CD14-positive monocyte (primary cell): Measurements from ENCODE around the gene OXLD1. TPM values are rescaled to one million over a fixed set of nuclear protein-coding genes. Genes with fewer than 3 reads are reported as not detected.

ENCODE experiments used
- DNase-seq, 3 donors: peaks; one replicate each; pipeline ENCODE4 v3.0.0-alpha.2; 2011 to 2022
- H2AFZ ChIP-seq: 2 replicates; pipeline ENCODE4 v1.6.0; 2012; ENCODE audit warnings: mild to moderate bottlenecking, low read depth, low read length, inconsistent platforms; ENCODE audit not compliant: insufficient read depth, poor library complexity, severe bottlenecking
- H3K27ac ChIP-seq, 2 donors: 1 replicate in 1 of 2; 2 replicates in 1 of 2; pipeline ENCODE4 v1.5.1; 2012 to 2013; ENCODE audit warnings: low read length in 2 of 2, control low read depth in 1 of 2, inconsistent platforms in 1 of 2, low read depth in 1 of 2, mild to moderate bottlenecking in 1 of 2
- H3K27me3 ChIP-seq, 2 donors: one replicate each; pipeline versions ENCODE4 v1.6.0 to v1.6.1; 2011 to 2013; ENCODE audit warnings: low read length in 2 of 2; ENCODE audit not compliant: control insufficient read depth in 2 of 2, insufficient read depth in 2 of 2
- H3K36me3 ChIP-seq, 2 donors: replicated peaks in 1 of 2; 1 replicate in 1 of 2; 2 replicates in 1 of 2; pipeline versions ENCODE4 v1.5.1 to v1.6.1; 2012 to 2013; ENCODE audit warnings: low read length in 2 of 2, control low read depth in 1 of 2, inconsistent platforms in 1 of 2, mild to moderate bottlenecking in 1 of 2; ENCODE audit not compliant: insufficient read depth in 2 of 2, control insufficient read depth in 1 of 2
- H3K4me1 ChIP-seq, 2 donors: 1 replicate in 1 of 2; 2 replicates in 1 of 2; pipeline versions ENCODE4 v1.5.1 to v1.6.1; 2012 to 2013; ENCODE audit warnings: low read length in 2 of 2, control low read depth in 1 of 2, inconsistent platforms in 1 of 2, mild to moderate bottlenecking in 1 of 2, moderate library complexity in 1 of 2; ENCODE audit not compliant: insufficient read depth in 2 of 2, control insufficient read depth in 1 of 2
- H3K4me2 ChIP-seq: replicated peaks from 2 replicates; pipeline ENCODE3; 2012; ENCODE audit warnings: low read length, moderate library complexity, mild to moderate bottlenecking; ENCODE audit not compliant: poor library complexity, severe bottlenecking; ENCODE audit errors: extremely low read depth
- H3K4me3 ChIP-seq, 3 experiments: fragments of 200-600 bp in 1 of 3; sonication (generic) in 1 of 3; replicated peaks in 1 of 3; 1 replicate in 2 of 3; 2 replicates in 1 of 3; pipeline ENCODE4 v1.5.1; 2011 to 2013; ENCODE audit warnings: low read length in 3 of 3, mild to moderate bottlenecking in 3 of 3, control low read depth in 2 of 3, low read depth in 2 of 3, inconsistent platforms in 1 of 3, moderate library complexity in 1 of 3
- H3K79me2 ChIP-seq: 2 replicates; pipeline ENCODE4 v1.6.0; 2012; ENCODE audit warnings: mild to moderate bottlenecking, control low read depth, inconsistent platforms, low read length, moderate library complexity; ENCODE audit not compliant: insufficient read depth
- H3K9ac ChIP-seq: 2 replicates; pipeline ENCODE4 v1.6.0; 2017; ENCODE audit warnings: low read length, mild to moderate bottlenecking; ENCODE audit not compliant: insufficient read depth, poor library complexity, severe bottlenecking
- H3K9me3 ChIP-seq, 2 donors: replicated peaks in 1 of 2; 1 replicate in 1 of 2; 2 replicates in 1 of 2; pipeline versions ENCODE4 v1.5.1 to v1.6.1; 2012 to 2013; ENCODE audit warnings: low read length in 2 of 2, control low read depth in 1 of 2; ENCODE audit not compliant: control insufficient read depth in 1 of 2, insufficient read depth in 1 of 2
- H4K20me1 ChIP-seq: 2 replicates; pipeline ENCODE4 v1.6.0; 2012; ENCODE audit warnings: mild to moderate bottlenecking, low read length, control low read depth, moderate library complexity; ENCODE audit not compliant: insufficient read depth
- H3K27ac Mint-ChIP-seq, 7 donors: one replicate each; pipeline ENCODE4 v1.8.0; 2020; ENCODE audit warnings: mild to moderate bottlenecking in 7 of 7, mixed read lengths in 7 of 7, moderate library complexity in 6 of 7, inconsistent platforms in 2 of 7
- H3K27me3 Mint-ChIP-seq, 3 donors: one replicate each; pipeline ENCODE4 v1.8.0; 2021 to 2022; ENCODE audit warnings: low read depth in 3 of 3, mild to moderate bottlenecking in 3 of 3, mixed read lengths in 3 of 3, moderate library complexity in 3 of 3, inconsistent platforms in 1 of 3
- H3K36me3 Mint-ChIP-seq, 2 donors: one replicate each; pipeline ENCODE4 v1.8.0; 2020; ENCODE audit warnings: mixed read lengths in 2 of 2, inconsistent platforms in 1 of 2, mild to moderate bottlenecking in 1 of 2
- H3K4me1 Mint-ChIP-seq: one replicate; pipeline ENCODE4 v1.8.0; 2020; ENCODE audit warnings: mild to moderate bottlenecking, mixed read lengths
- H3K4me3 Mint-ChIP-seq, 2 donors: one replicate each; pipeline ENCODE4 v1.8.0; 2020; ENCODE audit warnings: mild to moderate bottlenecking in 2 of 2, mixed read lengths in 2 of 2, moderate library complexity in 1 of 2
- H3K9me3 Mint-ChIP-seq, 7 donors: one replicate each; pipeline ENCODE4 v1.8.0; 2020 to 2022; ENCODE audit warnings: mixed read lengths in 7 of 7, mild to moderate bottlenecking in 6 of 7, moderate library complexity in 6 of 7, inconsistent platforms in 2 of 7
- WGBS: methylation state at CpG from one replicate; pipeline ENCODE4 v1.1.5; 2013; ENCODE audit warnings: missing lambda C conversion rate; ENCODE audit not compliant: insufficient coverage; 5-methylcytosine and 5-hydroxymethylcytosine counted together
- intact Hi-C, 2 donors: fragments of 100-400 bp; cut with micrococcal nuclease; formaldehyde crosslinking; loops; one replicate each; pipeline versions ENCODE4 v1.15.0 to v1.15.1; 2023
- polyA plus RNA-seq, 3 donors: library from polyadenylated mRNA; depleted of rRNA in 1 of 3; unstranded in 2 of 3; stranded (reverse) in 1 of 3; fragments of 300-500 nt in 2 of 3; fragments of >200 nt in 1 of 3; fragmentation: Illumina TruSeq in 2 of 3; gene quantifications; 1 replicate in 2 of 3; 2 replicates in 1 of 3; pipeline ENCODE4 v1.2.3, GENCODE V29; 2012 to 2021
- TF ChIP-seq, protein P1 (sequence below): fragments of 200-600 bp; IDR thresholded peaks from one replicate; pipeline ENCODE4 v1.8.0; 2022; ENCODE audit warnings: antibody characterized with exemption, mild to moderate bottlenecking

The OXLD1 gene
- polyA plus RNA-seq, 3 donors: 46.0 to 61.1 (median 51.8) TPM

- peaks cover 29% of the 10 kb centered on the region for H3K4me1 Mint-ChIP-seq
- Histone ChIP-seq H3K27me3 (no peaks in the 10 kb centered on the region), H3K79me2 (peaks cover 63% of the 10 kb centered on the region), H3K4me1 (peaks cover 22 to 32% of the 10 kb centered on the region in 2 donors), H3K36me3 (peaks cover 40 to 62% of the 10 kb centered on the region in 2 donors), H2AFZ (peak within 1 kb of the TSS; percentile 96), H3K4me3 (peak within 1 kb of the TSS; percentile 67 to 89 (median 84)), H3K9me3 (no peaks in the 10 kb centered on the region), H3K4me2 (peak within 1 kb of the TSS; percentile 86), H3K27ac (peak within 1 kb of the TSS; percentile 86 to 97), H4K20me1 (peaks cover 40% of the 10 kb centered on the region), H3K9ac (peak within 1 kb of the TSS; percentile 97)
- WGBS: under 1% methylated on average over 102 of the region's 102 CpGs
- peak; percentile 84 to 92 (median 86) for DNase-seq
- H3K4me3 Mint-ChIP-seq: peak within 1 kb of the TSS; percentile 91 to 96
- peaks cover 0 to 5% (median 0%) of the 10 kb centered on the region in 3 donors for H3K27me3 Mint-ChIP-seq
- peak within 1 kb of the TSS; percentile 93 to 97 (median 95) for H3K27ac Mint-ChIP-seq
- intact Hi-C loops: loop anchor here (1.0 to 5.0 kb wide), 3 partner anchors 19 to 36 kb away; partner anchors contain the start of genes ARL16 (in 1 of the 2), CCDC137 (in 1 of the 2), HGS (in 1 of the 2) and OXLD1 (in 1 of the 2)
- TF ChIP-seq, protein P1, sequence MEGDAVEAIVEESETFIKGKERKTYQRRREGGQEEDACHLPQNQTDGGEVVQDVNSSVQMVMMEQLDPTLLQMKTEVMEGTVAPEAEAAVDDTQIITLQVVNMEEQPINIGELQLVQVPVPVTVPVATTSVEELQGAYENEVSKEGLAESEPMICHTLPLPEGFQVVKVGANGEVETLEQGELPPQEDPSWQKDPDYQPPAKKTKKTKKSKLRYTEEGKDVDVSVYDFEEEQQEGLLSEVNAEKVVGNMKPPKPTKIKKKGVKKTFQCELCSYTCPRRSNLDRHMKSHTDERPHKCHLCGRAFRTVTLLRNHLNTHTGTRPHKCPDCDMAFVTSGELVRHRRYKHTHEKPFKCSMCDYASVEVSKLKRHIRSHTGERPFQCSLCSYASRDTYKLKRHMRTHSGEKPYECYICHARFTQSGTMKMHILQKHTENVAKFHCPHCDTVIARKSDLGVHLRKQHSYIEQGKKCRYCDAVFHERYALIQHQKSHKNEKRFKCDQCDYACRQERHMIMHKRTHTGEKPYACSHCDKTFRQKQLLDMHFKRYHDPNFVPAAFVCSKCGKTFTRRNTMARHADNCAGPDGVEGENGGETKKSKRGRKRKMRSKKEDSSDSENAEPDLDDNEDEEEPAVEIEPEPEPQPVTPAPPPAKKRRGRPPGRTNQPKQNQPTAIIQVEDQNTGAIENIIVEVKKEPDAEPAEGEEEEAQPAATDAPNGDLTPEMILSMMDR: peak; percentile 29
- H3K9me3 Mint-ChIP-seq: peaks cover 0 to 2% (median 0%) of the 10 kb centered on the region in 7 donors
- peaks cover 43 to 71% of the 10 kb centered on the region in 2 donors for H3K36me3 Mint-ChIP-seq
Observed at GRCh38 chr17:81702934-81703746, 36.7 kb upstream of the OXLD1 start, which contains the start of gene MRPL12. MRPL12 (plus strand) TSS chr17:81703367; CDS start chr17:81703502, 135 bp downstream.

- Histone ChIP-seq H2AFZ (no peak overlapping the region), H3K36me3 (peaks cover 49 to 65% of the 10 kb centered on the region in 2 donors), H3K4me3 (peak overlapping the region in 1 of 3 experiments; percentile 89), H3K4me2 (peak overlapping the region; percentile 86), H3K27ac (peak overlapping the region; percentile 86 to 97), H3K79me2 (peaks cover 76% of the 10 kb centered on the region), H3K4me1 (peaks cover 22 to 32% of the 10 kb centered on the region in 2 donors), H3K27me3 (no peaks in the 10 kb centered on the region), H3K9me3 (no peaks in the 10 kb centered on the region), H4K20me1 (peaks cover 56% of the 10 kb centered on the region), H3K9ac (peak overlapping the region; percentile 97)
- Mint-ChIP-seq H3K9me3 (peaks cover 0 to 2% (median 0%) of the 10 kb centered on the region in 7 donors), H3K36me3 (peaks cover 50 to 73% of the 10 kb centered on the region in 2 donors), H3K27me3 (peaks cover 0 to 5% (median 1%) of the 10 kb centered on the region in 3 donors), H3K4me3 (peak overlapping the region in 1 of 2 donors; percentile 96), H3K27ac (peak overlapping the region in 6 of 7 donors; percentile 81 to 97 (median 94)), H3K4me1 (peaks cover 29% of the 10 kb centered on the region)
- no peak for DNase-seq
- TF ChIP-seq, protein P1: no peak
- intact Hi-C loops: loop anchor here in 1 of 2 donors (2.0 to 5.0 kb wide), 2 partner anchors 19 to 34 kb away; partner anchors contain the start of genes ARL16, CCDC137 and OXLD1
- 83% methylated on average over 16 of the region's 23 CpGs for WGBS
Observed at GRCh38 chr17:81701288-81702071, 35.1 kb upstream of the OXLD1 start.
